22Rv1 (cell line): ENCODE measurements around the gene LAMTOR2.

Experiments used
- CTCF ChIP-seq: fragments of 450-650 bp; IDR thresholded peaks from 2 replicates; pipeline ENCODE4 v1.5.1; 2017; ENCODE audit warnings: mild to moderate bottlenecking
- ZFX ChIP-seq: fragments of 450-650 bp; IDR thresholded peaks from 2 replicates; pipeline ENCODE4 v1.6.1; 2017; ENCODE audit warnings: antibody characterized with exemption, borderline replicate concordance

GRCh38 chr1:156079762-156080161 lies 25.2 kb downstream of the LAMTOR2 start:
- TF ChIP-seq CTCF (no peak), ZFX (no peak)
